ENCODE data around the gene RAE1.

RAE1 gene

GRCh38 chr20:57370316-57370715, 19.3 kb downstream of the RAE1 start:
- no peak for DNase-seq (ENCODE audit: low read depth)
- no peak overlapping the region for H3K4me3 ChIP-seq (ENCODE audit: control insufficient read depth, low read depth, low read length)
- no peak for TF ChIP-seq CTCF (IDR thresholded peaks at IDR 0.05; ENCODE audit: control insufficient read depth, insufficient read depth, low read depth, low read length, missing control alignments)

DNA sequence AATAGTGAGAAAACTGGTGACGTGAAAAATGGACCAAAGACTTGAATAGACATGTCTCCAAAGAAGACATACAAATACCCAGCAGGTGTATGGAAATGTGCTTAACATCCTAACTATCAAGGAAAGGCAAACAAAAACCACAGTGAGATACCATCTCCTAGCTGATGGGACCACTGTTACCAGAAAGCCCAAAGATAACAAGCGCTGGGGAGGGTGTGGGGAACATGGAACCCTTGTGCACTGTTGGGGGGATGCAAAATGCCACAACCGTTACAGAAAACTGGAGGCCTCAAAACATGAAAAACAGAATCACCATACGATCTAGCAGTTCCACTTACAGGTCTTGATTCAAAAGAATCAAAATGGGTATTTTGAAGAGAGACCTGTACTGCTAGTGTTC, 20.3 kb downstream of the RAE1 start:
- DNase-seq (ENCODE audit: low read depth), result no peak
- no peak overlapping the region for H3K4me3 ChIP-seq (ENCODE audit: control insufficient read depth, low read depth, low read length)
- no peak for TF ChIP-seq CTCF (IDR thresholded peaks at IDR 0.05; ENCODE audit: control insufficient read depth, insufficient read depth, low read depth, low read length, missing control alignments)

DNA sequence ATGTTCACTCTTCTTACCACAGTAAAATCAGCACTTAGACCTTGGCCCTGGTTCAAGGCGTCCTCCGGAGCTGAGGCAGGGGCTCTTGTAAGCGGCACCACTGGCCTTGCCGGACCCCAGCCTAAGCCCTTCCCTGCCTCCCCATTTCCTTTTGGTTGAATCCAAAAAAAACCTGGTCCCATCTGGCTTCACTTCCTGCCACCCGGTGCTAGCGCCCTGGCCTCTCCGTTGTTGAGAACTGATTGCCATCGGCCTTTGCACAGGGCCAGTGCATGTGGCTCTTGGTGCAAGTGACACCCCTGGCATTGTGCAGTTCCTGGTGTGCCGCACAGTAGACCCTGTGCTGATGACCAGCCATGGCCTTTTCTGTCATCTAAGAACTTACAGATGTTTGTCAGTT, 21.1 kb downstream of the RAE1 start:
- no peak for DNase-seq (ENCODE audit: low read depth)
- H3K4me3 ChIP-seq (ENCODE audit: control insufficient read depth, low read depth, low read length), result no peak overlapping the region
- no peak for TF ChIP-seq CTCF (IDR thresholded peaks at IDR 0.05; ENCODE audit: control insufficient read depth, insufficient read depth, low read depth, low read length, missing control alignments)

GRCh38 chr20:57372581-57373350, 21.7 kb downstream of the RAE1 start:
- H3K4me3 ChIP-seq (ENCODE audit: control insufficient read depth, low read depth, low read length), result no peak overlapping the region
- no peak for TF ChIP-seq CTCF (IDR thresholded peaks at IDR 0.05; ENCODE audit: control insufficient read depth, insufficient read depth, low read depth, low read length, missing control alignments)
- no peak for DNase-seq (ENCODE audit: low read depth)

DNA sequence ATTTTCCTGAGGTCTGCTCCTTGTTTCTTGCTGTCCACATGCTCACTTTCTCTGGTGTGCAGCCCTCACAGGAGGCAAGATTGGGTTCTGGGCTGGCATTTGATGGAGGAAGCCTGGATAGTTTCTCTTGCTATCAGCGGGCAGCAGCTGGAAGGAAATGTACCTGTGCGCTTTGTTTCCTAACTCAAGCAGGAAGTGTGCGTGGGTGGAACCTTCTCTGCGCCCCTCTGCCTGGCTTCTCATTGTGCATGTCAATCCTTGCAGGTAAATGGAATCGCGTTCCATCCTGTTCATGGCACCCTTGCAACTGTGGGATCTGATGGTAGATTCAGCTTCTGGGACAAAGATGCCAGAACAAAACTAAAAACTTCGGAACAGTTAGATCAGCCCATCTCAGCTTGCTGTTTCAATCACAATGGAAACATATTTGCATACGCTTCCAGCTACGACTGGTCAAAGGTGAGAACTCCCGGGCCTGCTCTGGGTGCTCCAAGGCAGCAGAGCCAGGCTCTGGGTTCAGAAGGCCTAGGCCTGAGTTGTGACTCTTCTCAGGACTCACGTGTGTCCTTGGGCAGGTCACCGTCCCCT, 23.4 kb downstream of the RAE1 start:
- H3K4me3 ChIP-seq (ENCODE audit: control insufficient read depth, low read depth, low read length), result no peak overlapping the region
- no peak for DNase-seq (ENCODE audit: low read depth)
- TF ChIP-seq CTCF (IDR thresholded peaks at IDR 0.05; ENCODE audit: control insufficient read depth, insufficient read depth, low read depth, low read length, missing control alignments), result no peak

DNA sequence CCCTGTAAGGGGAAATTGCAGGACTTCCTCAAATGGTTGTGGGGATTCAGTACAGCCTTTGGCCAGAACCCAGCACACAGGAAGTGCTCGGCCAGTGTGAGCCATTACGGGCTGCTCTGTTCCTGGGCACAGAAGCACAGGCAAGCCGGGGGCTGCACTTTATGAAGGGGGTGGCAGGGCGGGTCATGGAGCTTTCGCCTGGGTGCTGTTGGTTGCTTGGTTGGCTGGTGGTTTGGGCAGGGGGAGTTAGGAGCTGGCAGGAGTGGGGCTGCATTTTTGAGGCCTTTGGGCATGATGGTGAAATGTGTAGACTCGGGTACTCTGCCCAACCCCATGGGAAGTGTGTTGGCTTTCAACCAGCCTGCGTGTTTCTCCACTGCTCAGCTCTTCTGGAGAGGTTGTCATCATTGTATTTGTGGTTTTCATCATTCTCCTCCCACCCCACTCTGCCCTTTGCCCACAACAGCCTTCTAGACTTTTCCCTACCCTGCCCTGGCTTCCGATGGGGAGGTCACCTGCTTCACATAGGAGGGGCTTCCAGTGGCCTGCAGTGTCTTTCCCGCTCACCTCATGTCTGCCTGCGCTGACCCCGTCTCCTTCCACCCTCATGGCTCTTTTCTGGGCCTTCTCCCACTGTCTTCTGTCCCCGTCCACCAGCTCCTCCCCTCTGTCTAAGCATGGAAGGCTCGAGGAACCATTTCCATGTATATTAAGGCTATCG, 24.0 kb downstream of the RAE1 start:
- TF ChIP-seq CTCF (IDR thresholded peaks at IDR 0.05; ENCODE audit: control insufficient read depth, insufficient read depth, low read depth, low read length, missing control alignments), result no peak
- H3K4me3 ChIP-seq (ENCODE audit: control insufficient read depth, low read depth, low read length), result no peak overlapping the region
- no peak for DNase-seq (ENCODE audit: low read depth)
